ENCODE measurements around the gene PARVG. TPM values are rescaled to one million over a fixed set of nuclear protein-coding genes. Genes with fewer than 3 reads are reported as not detected.

Gene PARVG
- total and polyA plus RNA-seq, 12 donors = 0.90 to 16.2 (median 2.1) TPM

DNA sequence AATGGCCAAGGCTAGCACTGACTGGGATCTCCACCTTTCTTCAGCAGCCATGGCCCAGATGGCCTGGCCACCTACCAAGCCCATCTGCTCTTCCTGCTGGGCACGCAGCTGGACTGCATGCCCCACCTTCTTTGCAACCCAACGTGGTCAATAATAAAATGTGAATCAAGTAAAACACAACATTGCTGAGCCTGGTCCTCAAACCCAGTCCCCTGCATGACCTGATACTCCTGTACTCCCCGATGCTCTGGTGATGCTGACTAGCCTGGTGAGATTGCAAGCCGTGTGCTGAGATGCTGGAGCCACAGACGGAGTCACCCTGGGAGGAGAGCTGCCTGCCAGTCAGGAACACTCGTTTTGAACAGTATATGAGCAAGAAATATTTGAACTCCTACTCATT is 34.0 kb downstream of the PARVG start:
- Histone ChIP-seq H3K4me1 (peaks cover 0 to 18% (median 5%) of the 10 kb centered on the region in 9 donors), H3K36me3 (no peaks in the 10 kb centered on the region), H3K9me3 (peaks cover 0 to 22% (median 9%) of the 10 kb centered on the region in 11 donors), H3K27me3 (peaks cover 0 to 8% (median 0%) of the 10 kb centered on the region in 7 donors), H3K27ac (no peak overlapping the region), H3K4me3 (no peak overlapping the region)
- WGBS, 2 donors = 78 to 80% methylated on average over 6 of the region's 6 CpGs
- intact Hi-C loops (cut with DNase I) = no loop called here
- TF ChIP-seq CTCF (IDR thresholded peaks at IDR 0.05) = no peak
- ATAC-seq = no peak
- no peak for DNase-seq

DNA sequence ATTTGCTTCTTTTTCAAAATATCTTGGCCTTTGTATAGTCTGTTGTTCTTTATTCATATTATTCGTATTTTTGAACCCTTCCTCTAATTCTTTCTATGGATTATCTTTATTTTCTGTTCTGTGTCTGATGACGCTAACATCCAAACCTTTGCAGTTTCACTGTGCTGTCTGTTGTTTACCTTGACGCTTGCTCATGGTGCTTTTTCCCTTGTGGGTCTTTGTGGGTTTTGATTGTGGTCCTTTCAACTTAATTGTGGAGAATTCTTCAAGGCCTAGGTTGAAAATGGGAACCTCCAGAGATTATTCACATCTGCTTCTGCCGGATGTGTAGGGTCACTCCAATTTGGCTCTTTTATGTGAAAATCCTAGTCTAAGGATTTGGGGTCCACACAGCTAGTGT is 34.6 kb downstream of the PARVG start:
- Histone ChIP-seq H3K9me3 (peaks cover 0 to 17% (median 9%) of the 10 kb centered on the region in 11 donors), H3K27me3 (peaks cover 0 to 8% (median 3%) of the 10 kb centered on the region in 7 donors), H3K4me3 (no peak overlapping the region), H3K4me1 (peaks cover 0 to 18% (median 5%) of the 10 kb centered on the region in 9 donors), H3K27ac (no peak overlapping the region), H3K36me3 (no peaks in the 10 kb centered on the region)
- ATAC-seq (no peak), DNase-seq (no peak)
- intact Hi-C loops (cut with DNase I) = no loop called here
- 79 to 94% methylated on average over 4 of the region's 4 CpGs for WGBS, 2 donors
- TF ChIP-seq CTCF (IDR thresholded peaks at IDR 0.05) = no peak

- no peak overlapping the region for H3K27ac ChIP-seq
- TF ChIP-seq CTCF (IDR thresholded peaks at IDR 0.05) = no peak
- ATAC-seq (no peak), DNase-seq (no peak)
- H3K9me3 ChIP-seq = peaks cover 0 to 15% (median 9%) of the 10 kb centered on the region in 11 donors
- H3K27me3 ChIP-seq = peaks cover 0 to 18% (median 6%) of the 10 kb centered on the region in 7 donors
- 76 to 91% methylated on average over 7 of the region's 7 CpGs for WGBS, 2 donors
- no peaks in the 10 kb centered on the region for H3K36me3 ChIP-seq
- peaks cover 0 to 5% (median 2%) of the 10 kb centered on the region in 9 donors for H3K4me1 ChIP-seq
- intact Hi-C loops (cut with DNase I) = no loop called here
- H3K4me3 ChIP-seq = no peak overlapping the region
These were observed 36.6 kb downstream of the PARVG start for GRCh38 chr22:44217346-44217745.

GRCh38 chr22:44218071-44218470 is 37.3 kb downstream of the PARVG start:
- intact Hi-C loops (cut with DNase I) = no loop called here
- Histone ChIP-seq H3K27me3 (peaks cover 0 to 19% (median 6%) of the 10 kb centered on the region in 7 donors), H3K4me3 (no peak overlapping the region), H3K9me3 (peaks cover 0 to 15% (median 9%) of the 10 kb centered on the region in 11 donors), H3K4me1 (no peaks in the 10 kb centered on the region), H3K27ac (no peak overlapping the region), H3K36me3 (no peaks in the 10 kb centered on the region)
- 73 to 93% methylated on average over 6 of the region's 6 CpGs for WGBS, 2 donors
- ATAC-seq (no peak), DNase-seq (no peak)
- no peak for TF ChIP-seq CTCF (IDR thresholded peaks at IDR 0.05)

All from heart right ventricle (tissue), 16 donors.